OCI-LY1 (cell line): ENCODE data around the gene IQCK.

Source experiments
- H2AFZ ChIP-seq: fragments of 200-600 bp; sonication (generic), shearing (Covaris generic); 2 replicates; pipeline ENCODE4 v1.6.0; 2014; ENCODE audit warnings: antibody characterized with exemption, mild to moderate bottlenecking, low read length
- H3F3A ChIP-seq: fragments of 200-600 bp; sonication (generic), shearing (Covaris generic); 2 replicates; pipeline ENCODE4 v1.6.0; 2014; ENCODE audit warnings: mild to moderate bottlenecking, antibody characterized with exemption, low read length, moderate library complexity; ENCODE audit not compliant: insufficient read depth
- H3K27ac ChIP-seq: fragments of 200-600 bp; sonication (generic); 2 replicates; pipeline ENCODE4 v1.5.1; 2014; ENCODE audit warnings: low read length, mixed run types, mild to moderate bottlenecking, low read depth; ENCODE audit not compliant: poor library complexity, severe bottlenecking
- H3K27me3 ChIP-seq: fragments of 200-600 bp; sonication (generic); 2 replicates; pipeline ENCODE4 v1.6.0; 2014; ENCODE audit warnings: antibody characterized with exemption, mild to moderate bottlenecking, low read length, moderate library complexity; ENCODE audit not compliant: insufficient read depth
- H3K36me3 ChIP-seq: fragments of 200-600 bp; sonication (generic); 2 replicates; pipeline ENCODE4 v1.6.1; 2014; ENCODE audit warnings: mild to moderate bottlenecking, antibody characterized with exemption, low read length, moderate library complexity, mixed read lengths; ENCODE audit not compliant: insufficient read depth
- H3K4me1 ChIP-seq: fragments of 200-600 bp; sonication (generic); 2 replicates; pipeline ENCODE4 v1.5.1; 2014; ENCODE audit warnings: mild to moderate bottlenecking, low read length, moderate library complexity; ENCODE audit not compliant: insufficient read depth, severe bottlenecking
- H3K4me2 ChIP-seq: fragments of 200-600 bp; sonication (generic), shearing (Covaris generic); 2 replicates; pipeline ENCODE4 v1.6.1; 2014; ENCODE audit warnings: low read length
- H3K4me3 ChIP-seq: fragments of 200-600 bp; sonication (generic); 2 replicates; pipeline ENCODE4 v1.5.1; 2014; ENCODE audit warnings: low read length, low read depth, mild to moderate bottlenecking, mixed read lengths; ENCODE audit not compliant: poor library complexity, severe bottlenecking
- H3K79me2 ChIP-seq: fragments of 200-600 bp; shearing (Covaris generic); 2 replicates; pipeline ENCODE4 v1.6.1; 2016; ENCODE audit warnings: mixed run types, low read length, mixed read lengths; ENCODE audit not compliant: insufficient read depth
- H3K9ac ChIP-seq: fragments of 200-600 bp; sonication (generic), shearing (Covaris generic); 2 replicates; pipeline ENCODE4 v1.6.1; 2014; ENCODE audit warnings: mild to moderate bottlenecking, low read length, mixed read lengths
- H3K9me2 ChIP-seq: fragments of 200-600 bp; sonication (generic), shearing (Covaris generic); 2 replicates; pipeline ENCODE4 v1.6.1; 2014; ENCODE audit warnings: low read depth, mild to moderate bottlenecking, low read length, mixed read lengths
- H3K9me3 ChIP-seq: fragments of 200-600 bp; shearing (Covaris generic); 2 replicates; pipeline ENCODE4 v1.6.1; 2014; ENCODE audit warnings: low read length, mixed read lengths
- H4K20me1 ChIP-seq: fragments of 200-600 bp; sonication (generic), shearing (Covaris generic); 2 replicates; pipeline ENCODE4 v1.6.0; 2016; ENCODE audit warnings: mild to moderate bottlenecking, low read length; ENCODE audit not compliant: insufficient read depth
- CTCF ChIP-seq: fragments of 200-600 bp; sonication (generic), shearing (Covaris generic); IDR thresholded peaks from 2 replicates; pipeline ENCODE4 v1.5.1; 2017; ENCODE audit warnings: mild to moderate bottlenecking, antibody characterized with exemption, low read length, moderate library complexity, mixed read lengths
- EZH2 ChIP-seq: fragments of 200-600 bp; sonication (generic), shearing (Covaris generic); IDR thresholded peaks from 2 replicates; pipeline ENCODE4 v1.8.0; 2017; ENCODE audit warnings: borderline replicate concordance, mixed run types, mild to moderate bottlenecking, antibody characterized with exemption, low read length, moderate library complexity, mixed read lengths

The IQCK gene

GRCh38 chr16:19701091-19701490, 17.0 kb upstream of the IQCK start:
- Histone ChIP-seq H3K4me3 (no peak overlapping the region), H3K9ac (no peak overlapping the region), H3K27ac (no peak overlapping the region), H3K4me1 (no peaks in the 10 kb centered on the region), H3K27me3 (no peaks in the 10 kb centered on the region), H3K79me2 (no peaks in the 10 kb centered on the region), H4K20me1 (no peaks in the 10 kb centered on the region), H3F3A (no peaks in the 10 kb centered on the region), H3K4me2 (no peak overlapping the region), H3K36me3 (peaks cover 86% of the 10 kb centered on the region), H3K9me3 (no peaks in the 10 kb centered on the region), H2AFZ (no peak overlapping the region), H3K9me2 (no peaks in the 10 kb centered on the region)
- TF ChIP-seq EZH2 (no peak), CTCF (no peak)

GRCh38 chr16:19703172-19703889, 14.7 kb upstream of the IQCK start:
- Histone ChIP-seq H3K9me3 (no peaks in the 10 kb centered on the region), H3K27ac (no peak overlapping the region), H3K36me3 (peaks cover 89% of the 10 kb centered on the region), H4K20me1 (no peaks in the 10 kb centered on the region), H2AFZ (no peak overlapping the region), H3K9me2 (no peaks in the 10 kb centered on the region), H3K4me1 (no peaks in the 10 kb centered on the region), H3K4me3 (no peak overlapping the region), H3K27me3 (no peaks in the 10 kb centered on the region), H3F3A (no peaks in the 10 kb centered on the region), H3K9ac (no peak overlapping the region), H3K4me2 (no peak overlapping the region), H3K79me2 (no peaks in the 10 kb centered on the region)
- TF ChIP-seq EZH2 (no peak), CTCF (no peak)

DNA sequence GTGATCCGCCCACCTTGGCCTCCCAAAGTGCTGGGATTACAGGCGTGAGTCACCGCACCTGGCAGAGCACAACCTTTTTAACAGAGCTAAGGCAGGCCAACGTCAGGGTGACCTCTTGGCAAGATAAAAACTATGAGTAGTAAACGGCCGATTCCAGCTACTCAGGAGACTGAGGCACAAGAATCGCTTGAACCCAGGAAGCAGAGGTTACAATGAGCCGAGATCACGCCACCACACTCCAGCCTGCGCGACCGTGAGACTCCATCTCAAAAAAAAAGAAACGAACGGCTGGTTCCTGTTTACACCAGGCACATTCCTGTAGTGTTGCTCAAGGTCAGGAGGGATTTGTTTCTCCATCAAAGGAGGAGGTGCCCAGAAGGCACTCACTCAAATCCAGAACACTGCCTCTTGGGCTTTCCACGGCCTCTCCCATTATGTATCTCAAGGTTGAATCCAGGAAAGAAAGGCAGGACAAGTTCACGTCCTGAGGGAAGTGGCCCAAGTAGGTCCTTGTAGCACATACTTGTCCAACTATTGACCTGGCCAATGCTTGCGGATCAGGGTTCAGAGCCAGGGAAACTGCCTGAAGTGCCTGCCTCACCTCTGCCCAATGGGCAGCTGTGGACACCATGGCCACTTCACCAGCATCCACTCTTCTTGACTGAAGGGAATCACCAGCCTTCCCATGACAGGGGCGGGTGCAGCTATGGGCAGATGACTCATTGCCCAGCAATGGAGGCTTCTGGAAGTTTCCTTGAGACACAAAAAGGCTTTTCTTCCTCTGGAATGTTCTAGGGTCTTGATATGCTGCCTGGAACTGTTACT, 13.5 kb upstream of the IQCK start:
- no peak for TF ChIP-seq EZH2
- no peak for TF ChIP-seq CTCF
- peaks cover 88% of the 10 kb centered on the region for H3K36me3 ChIP-seq
- H2AFZ ChIP-seq: no peak overlapping the region
- H3K9me3 ChIP-seq: no peaks in the 10 kb centered on the region
- no peaks in the 10 kb centered on the region for H3F3A ChIP-seq
- H3K9ac ChIP-seq: no peak overlapping the region
- no peaks in the 10 kb centered on the region for H3K79me2 ChIP-seq
- H3K27me3 ChIP-seq: no peaks in the 10 kb centered on the region
- H3K27ac ChIP-seq: no peak overlapping the region
- H3K4me3 ChIP-seq: no peak overlapping the region
- H3K4me2 ChIP-seq: no peak overlapping the region
- H3K4me1 ChIP-seq: no peaks in the 10 kb centered on the region
- H3K9me2 ChIP-seq: no peaks in the 10 kb centered on the region
- no peaks in the 10 kb centered on the region for H4K20me1 ChIP-seq
